ENCODE results near the gene SSUH2.

DNA sequence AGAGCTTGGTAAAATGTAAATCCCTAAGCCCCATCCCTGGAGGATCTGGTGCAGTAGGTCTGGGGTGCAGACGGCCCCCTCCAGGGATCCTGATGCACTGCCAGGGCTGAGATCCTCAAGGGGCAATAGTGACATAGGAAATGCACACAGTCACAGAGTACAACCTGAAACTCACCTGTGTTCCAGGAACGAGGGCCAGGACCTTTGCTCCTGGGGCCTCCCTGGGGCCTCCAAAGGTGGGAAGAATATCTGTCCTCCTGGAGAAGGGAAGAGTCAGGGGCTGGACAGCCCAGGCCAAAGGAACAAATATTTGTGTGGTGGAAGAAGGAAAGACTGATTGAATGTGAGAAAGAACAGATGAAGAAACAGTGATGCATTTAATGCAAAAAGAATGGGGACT is 9.5 kb downstream of the SSUH2 start:
- TF ChIP-seq, protein P1, sequence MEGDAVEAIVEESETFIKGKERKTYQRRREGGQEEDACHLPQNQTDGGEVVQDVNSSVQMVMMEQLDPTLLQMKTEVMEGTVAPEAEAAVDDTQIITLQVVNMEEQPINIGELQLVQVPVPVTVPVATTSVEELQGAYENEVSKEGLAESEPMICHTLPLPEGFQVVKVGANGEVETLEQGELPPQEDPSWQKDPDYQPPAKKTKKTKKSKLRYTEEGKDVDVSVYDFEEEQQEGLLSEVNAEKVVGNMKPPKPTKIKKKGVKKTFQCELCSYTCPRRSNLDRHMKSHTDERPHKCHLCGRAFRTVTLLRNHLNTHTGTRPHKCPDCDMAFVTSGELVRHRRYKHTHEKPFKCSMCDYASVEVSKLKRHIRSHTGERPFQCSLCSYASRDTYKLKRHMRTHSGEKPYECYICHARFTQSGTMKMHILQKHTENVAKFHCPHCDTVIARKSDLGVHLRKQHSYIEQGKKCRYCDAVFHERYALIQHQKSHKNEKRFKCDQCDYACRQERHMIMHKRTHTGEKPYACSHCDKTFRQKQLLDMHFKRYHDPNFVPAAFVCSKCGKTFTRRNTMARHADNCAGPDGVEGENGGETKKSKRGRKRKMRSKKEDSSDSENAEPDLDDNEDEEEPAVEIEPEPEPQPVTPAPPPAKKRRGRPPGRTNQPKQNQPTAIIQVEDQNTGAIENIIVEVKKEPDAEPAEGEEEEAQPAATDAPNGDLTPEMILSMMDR (IDR thresholded peaks at IDR 0.05), result no peak
- TF ChIP-seq POLR2A (IDR thresholded peaks at IDR 0.05), result no peak

Data from testis (tissue), 2 donors.